DMS79 (cell line): ENCODE results near the gene SP140L.
"Not testable (repeated sequence)": the region's sequence is repeated elsewhere in the genome, so short reads cannot be mapped to it uniquely, and the experiment has no call there.

Source experiments
- DNase-seq: peaks from one replicate; lab custom pipeline; 2025; lab: John Stamatoyannopoulos, UW

Gene SP140L

DNA sequence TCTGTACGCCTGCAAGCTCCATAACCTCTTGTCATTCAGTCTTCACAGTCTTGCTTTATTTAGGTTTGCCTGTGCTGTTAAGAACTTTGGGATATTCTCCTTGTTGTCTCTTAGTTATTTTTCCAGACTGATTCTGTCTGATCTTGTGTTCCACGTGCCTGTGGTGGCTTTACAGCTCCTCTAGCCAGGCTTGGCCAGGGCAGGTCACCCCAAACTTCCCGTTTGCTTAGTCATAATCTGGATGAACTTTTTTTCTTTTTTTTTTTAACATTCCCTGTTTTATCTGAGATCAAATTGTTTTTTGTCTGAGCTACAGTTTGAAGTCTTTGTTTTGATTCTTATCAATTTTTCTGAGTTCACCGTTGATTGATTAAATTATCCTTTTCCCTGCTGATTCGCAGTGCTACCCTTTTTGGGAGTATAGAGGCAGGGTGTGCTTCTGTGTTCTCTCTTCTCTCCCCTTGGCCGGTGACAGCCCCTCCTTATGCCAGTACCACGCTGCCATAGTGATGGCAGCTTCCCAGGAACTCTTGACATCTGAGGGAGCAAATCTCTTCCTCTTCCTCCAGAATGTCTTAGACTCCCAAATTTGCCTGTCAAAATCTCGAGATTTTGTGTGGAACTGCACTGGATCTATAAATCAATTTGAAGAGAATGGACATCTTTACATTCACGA lies 91.5 kb downstream of the SP140L start:
- no peak for DNase-seq

DNA sequence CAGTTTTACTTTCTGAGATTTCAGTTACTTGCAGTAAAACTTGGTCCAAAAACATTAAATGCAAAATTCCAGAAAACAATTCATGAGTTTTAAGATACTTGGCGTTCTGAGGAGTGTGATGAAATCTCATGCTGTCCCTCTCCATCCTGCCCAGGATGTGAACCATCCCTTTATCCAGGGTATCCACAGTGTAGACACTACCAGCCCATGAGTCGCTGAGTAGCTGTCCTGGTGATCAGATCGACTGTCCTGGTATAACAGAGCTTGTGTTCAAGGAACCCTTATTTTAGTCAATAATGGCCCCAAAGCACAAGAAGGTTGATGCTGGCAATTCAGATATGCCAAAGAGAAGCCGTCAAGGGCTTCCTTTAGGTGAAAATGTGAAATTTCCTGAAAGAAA lies 92.2 kb downstream of the SP140L start:
- DNase-seq: no peak

DNA sequence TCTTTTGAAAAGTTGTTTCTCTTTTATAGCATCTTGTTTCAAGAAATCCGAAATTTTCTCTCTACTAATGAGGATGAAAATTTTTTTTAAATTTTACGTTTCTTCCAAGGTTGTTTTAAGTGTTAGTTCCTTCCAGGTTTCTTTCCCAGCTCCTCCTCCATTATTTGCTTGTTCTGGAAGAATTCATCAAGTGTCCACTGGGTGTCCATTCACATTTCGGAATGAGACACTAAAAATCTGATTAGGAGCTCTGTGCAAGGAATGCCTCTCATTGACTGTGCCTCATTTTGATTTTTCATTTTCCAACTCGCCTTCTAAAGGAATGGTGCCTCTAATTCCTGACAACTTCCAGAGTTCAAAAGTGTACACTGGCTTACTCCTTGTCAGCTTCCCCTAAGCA lies 95.2 kb downstream of the SP140L start:
- DNase-seq: no peak

DNA sequence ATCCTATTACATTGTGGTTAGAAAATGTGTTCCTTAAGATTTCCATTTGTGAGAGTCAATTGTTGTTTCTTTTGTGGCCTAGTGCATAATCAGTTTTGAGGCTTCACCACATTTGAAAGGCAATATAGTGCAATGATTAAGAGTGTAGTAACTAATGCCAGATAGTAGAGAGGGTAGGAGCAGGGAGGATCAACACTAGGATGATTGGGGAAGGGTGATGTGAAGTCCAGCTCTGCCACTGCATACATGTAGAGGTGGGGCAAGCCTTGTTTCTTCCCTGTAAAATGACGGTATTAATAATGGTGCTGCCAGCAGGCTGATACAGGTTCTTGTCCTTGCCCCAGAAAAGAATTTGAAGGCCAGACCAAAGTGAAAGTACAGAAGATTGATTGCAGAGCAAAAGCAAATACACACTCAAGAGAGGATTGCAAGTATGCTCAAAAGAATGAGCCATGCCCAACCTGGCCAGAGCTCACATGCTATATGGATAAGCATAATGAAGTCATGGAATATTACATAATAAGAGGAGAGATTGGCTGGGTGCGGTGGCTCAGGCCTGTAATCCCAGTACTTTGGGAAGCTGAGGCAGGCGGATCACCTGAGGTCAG lies 97.0 kb downstream of the SP140L start:
- no peak for DNase-seq

DNA sequence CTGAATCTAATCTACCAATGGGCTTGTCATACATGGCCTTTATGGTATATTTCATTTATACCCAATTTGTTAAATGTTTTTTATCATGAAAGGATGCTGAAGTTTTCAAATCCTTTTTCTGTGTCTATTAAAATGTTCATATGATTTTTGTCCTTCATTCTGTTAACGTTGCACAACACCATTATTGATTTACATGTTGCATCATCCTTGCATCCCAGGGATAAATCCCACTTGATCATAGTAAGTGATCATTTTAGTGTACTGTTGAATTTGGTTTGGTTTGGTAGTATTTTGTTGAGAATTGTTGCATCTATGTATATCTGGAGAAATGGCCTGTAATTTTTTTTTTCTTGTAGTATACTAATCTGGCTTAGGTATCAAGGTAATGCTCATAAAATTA lies 98.4 kb downstream of the SP140L start:
- no peak for DNase-seq

DNA sequence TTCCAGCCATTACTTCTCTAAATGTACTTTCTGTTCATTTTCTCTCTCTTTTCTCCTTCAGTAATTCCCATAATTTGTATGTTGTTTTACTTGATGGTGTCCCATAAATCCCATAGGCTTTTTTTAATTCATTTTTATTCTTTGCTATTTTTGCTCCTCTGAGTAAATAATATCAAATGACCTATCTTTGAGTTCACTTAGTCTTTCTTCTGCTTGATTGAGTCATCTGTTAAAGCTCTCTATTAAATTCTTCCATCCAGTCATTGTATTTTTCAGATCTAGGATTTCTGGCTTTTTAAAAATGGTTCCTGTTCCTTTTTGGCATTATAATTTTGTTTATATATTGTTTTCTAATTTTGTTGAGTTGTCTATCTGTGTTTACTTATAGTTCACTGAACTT lies 102.5 kb downstream of the SP140L start:
- DNase-seq: no peak

DNA sequence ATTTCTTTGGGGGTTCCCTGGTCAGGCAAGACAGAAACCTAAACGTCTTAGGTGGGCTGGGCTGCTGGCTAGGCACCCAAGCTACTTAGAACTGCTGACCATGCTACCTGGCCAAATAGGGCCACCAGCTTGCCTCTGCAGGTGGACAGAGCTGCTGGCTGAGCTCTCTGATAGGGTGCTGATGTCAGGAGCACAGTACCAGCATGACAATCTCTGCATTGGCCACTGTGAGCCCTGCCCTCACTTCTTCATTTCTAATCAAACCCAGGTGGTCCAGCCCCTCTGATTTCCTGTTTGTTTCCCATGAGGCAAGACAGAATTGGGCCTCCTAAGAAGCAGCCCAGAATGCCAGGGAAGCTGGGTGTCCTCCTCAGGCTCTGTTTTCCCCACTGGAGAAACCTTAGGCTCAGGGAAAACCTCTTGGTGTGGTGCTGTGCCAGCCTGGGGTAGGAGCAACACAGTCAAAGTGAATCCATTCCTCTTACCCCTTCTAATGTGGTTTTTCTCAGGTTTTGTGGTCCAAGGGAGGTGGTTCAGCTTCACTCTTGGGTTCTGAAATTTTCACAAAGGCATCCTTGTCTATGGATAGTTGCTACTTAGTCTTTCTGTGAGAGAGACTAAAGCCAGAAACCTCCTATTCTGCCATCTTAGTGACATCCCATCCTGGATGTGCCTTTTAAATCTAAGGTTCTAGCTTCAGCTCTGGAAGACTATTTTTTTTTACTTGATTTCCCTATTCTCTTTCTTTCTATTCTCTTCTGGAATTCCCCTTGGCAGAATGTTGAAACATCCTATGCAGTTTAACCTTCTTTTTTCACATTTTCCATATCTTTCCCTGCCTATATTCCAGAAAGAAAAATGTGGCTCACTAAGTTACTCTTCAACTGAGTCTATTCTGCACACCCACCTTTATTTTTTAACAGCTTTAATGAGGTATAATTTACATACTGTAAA lies 104.2 kb downstream of the SP140L start:
- no peak for DNase-seq

DNA sequence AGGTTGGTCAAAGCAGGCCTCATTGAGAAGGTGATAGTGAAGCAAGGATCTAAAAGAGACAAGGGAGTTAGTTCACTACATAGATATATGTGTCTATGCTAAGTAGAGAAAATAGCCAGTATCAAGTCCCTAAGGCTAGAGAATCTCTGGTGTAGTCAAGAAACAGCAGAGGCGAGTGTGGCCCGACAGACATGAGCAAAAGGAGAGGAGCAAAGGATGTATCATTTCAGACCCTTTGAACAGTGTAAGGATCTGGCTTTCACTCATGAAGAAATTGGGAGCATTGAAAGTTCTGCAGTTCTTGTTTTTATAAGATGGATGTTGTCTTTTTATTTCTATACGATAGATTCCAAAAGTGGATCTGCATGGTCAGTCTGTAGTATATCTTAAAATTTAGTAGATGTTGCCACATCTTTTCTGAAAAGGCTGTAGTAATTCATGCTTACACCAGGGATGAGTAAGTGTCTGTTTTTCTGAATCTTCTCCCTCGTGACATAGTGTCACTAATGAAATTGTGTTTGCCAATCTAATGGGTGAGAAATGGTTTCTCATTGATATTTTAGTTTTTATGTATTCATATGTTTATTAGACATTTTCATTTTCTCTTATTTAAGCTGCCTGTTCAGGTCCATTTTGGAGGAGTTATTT lies 107.8 kb downstream of the SP140L start:
- DNase-seq: no peak

DNA sequence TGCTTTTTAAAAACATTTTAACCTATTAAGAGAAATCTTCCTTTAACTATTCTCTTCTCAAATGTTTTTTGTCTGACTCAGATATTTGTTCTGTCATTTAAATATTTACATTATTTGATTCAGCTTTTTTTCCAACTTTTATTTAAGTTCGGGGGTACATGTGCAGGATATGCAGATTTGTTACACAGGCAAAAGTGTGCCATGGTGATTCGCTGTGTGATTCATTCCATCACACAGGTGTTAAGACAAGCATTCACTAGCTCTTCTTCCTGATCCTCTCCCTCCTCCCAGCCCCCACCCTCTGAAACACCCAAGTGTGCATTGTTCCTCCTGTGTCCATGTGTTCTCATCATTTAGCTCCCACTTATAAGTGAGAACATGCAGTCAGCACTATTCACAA lies 108.4 kb downstream of the SP140L start:
- DNase-seq: no peak

DNA sequence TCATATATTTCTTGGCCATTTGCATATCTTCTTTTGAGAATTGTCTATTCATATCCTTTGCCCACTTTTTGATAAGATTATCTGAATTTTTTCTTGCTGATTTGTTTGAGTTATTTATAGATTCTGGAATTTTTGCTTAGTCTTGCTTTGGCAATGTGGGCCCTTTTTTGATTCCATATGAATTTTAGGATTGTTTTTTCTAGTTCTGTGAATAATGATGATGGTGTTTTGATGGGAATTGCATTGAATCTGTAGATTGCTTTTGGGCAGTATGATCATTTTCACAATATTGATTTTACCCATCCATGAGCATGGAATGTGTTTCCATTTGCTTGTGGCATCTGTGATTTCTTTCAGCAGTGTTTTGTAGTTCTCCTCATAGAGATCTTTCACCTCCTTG lies 112.1 kb downstream of the SP140L start:
- DNase-seq: not testable (repeated sequence)

DNA sequence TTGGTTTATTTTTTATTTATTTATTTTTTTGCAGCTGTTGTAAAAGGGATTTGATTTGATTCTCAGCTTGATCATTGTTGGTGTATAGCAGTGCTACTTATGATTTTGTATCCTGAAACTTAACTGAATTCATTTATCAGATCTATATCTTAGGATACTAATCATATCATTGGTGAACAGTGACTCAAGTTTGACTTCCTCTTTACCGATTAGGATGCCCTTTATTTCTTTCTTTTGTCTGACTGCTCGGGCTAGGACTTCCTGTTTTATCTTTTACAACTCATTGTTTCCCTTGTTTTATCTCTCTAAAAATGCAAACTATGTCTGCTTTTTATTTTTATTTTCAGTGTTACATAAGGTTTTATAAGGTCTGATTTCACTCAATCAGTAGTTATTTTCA lies 112.6 kb downstream of the SP140L start:
- DNase-seq: no peak

DNA sequence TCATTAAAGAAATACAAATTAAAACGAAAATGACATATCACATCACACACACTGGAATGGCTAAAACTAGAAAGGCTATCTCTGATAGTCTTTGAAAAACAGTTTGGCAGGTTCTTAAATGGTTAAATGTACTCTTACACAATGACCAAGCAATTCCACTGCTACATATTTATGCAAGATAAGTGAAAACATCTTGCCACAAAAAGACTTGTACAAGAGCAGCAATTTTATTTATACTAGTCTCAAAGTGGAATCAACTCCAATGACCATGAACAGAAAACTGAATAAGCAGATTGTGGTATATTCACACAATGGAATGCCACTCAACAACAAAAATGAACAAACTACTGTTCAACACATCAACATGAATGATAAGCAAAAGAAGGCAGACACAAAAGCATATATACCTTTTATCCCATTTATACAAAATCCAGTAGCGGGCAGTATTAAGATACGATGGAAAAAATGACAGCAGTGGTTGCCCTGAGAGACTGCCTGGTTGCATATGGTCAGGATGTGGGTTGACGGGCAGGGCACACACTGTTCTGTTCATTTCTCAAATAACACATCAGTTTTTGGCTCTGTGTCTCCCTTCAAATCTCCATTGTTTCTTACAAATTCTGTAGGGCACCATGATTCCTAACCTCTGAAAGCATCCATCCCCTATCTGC lies 114.4 kb downstream of the SP140L start:
- DNase-seq: no peak

DNA sequence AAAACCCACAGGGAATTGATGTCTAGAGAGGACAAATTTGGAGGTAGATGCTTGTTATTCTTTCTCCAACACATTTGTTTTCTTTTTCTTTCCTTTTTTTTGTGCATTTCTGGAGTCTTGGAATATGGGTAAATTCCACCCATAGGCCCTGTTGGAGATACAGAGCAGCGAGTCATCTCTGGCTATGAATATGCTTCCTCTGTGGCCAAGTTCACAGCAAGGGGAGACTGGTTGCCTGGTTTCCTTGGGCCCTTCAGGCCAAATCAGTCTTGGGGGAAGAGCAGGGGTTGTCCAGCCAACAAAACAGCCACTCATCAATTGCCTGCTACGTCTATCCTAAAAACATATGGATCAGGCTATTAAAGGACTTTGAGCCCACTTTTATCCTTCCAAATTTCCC lies 116.5 kb downstream of the SP140L start:
- no peak for DNase-seq

DNA sequence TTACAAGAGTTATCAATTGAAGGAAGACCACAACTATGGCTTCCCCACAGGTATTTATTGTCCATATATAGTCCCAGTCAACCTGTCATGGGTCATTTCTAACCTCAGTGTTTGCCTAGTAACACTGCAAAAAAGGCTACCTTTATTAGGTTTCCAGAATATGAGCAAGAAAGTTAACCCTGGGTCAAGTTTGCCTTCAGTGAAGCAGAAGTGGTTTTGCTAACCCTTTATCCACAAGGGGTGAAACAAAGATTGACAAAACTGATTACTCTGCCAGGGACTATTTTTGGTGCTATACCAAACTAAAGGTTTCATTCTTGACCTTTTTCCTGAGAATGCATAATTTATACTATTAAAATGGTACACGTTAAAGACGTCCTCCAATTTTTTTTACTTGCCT lies 117.8 kb downstream of the SP140L start:
- no peak for DNase-seq

DNA sequence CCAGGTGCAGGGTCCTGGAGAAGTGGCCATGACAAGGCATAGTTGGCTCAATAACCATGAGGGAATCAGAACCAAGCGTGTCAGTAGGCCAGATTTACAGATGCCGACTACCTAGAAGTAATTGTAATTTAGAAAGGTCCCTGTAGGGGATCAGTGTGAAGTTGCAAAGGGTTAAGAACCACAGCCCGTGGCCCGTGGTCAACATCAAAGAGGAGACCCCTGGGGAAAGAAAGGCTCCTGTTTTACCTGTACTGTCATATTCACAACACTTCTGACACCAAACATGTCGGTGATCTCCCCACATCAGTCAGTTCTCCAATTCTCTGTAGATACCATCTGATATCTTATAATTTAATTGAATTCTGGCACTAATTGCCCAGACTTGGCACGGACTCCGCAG lies 120.0 kb downstream of the SP140L start:
- no peak for DNase-seq

DNA sequence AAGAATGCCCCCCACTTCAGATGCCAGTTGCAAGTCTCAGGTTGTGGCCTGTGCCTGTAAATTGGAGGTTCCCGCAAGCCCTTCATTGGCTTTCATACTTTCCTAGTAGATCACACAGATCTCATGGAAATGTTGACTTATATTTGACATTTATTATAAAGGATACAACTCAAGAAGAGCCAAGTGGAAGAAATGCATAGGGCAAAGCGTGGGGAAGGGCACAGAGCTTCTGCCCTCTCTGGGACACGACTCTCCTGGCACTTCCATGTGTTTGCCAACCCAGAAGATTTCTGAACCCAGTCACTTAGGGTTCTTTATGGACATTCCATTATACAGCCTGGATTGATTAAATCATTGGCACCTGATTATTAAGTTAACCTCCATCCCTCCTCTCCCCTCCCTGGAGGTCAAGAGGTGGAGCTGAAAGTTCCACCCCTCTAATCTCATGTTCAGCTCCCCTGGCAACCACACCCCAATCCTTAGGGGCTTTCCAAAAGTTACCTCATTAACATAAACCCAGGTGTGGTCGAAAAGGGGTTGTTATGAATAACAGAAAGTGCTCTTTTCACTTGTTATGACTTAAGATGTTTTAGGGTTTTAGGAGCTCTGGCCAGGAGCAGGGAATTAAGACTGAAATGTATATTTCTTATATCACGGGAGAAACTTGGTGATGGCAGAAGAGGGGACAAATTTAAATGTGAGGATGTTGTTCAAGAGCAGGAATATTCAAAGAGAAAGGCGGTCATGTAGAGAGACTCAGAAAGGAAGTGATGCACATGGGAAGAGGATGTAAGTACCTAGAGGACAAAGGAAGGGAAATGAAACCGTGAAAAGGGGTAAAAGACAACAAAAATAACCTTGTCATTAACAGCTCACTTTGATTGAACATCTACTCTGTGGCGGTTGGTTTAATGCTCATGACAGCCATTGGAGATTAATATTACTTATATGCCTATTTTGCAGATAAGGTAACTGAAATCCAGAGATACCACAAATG lies 120.8 kb downstream of the SP140L start:
- no peak for DNase-seq

DNA sequence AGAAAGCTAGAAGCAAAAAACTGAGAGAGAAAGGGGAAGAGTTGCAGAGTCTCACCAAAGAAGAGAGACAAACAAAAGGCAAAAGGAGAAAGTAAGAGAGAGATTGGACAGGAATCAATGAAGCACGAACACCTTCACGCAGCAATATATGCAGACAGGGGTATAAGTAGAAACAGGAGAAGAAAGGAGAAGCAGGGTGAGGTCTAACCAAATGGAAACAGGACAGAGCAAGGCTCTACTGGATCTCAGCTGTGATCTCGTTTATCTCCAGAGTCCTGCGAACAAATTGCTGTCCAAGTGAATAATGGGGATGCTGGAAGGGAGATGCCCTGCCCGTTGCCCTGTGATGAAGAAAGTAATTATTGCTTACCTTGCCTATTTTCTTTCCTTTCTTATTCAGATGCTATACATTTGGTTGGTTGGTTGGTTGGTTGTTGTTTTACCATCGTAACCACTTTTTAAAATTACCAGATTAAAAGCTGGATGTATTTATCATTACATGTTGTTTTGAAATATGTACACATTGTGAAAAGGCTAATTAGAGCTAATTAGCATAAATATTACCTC lies 123.0 kb downstream of the SP140L start:
- DNase-seq: no peak

DNA sequence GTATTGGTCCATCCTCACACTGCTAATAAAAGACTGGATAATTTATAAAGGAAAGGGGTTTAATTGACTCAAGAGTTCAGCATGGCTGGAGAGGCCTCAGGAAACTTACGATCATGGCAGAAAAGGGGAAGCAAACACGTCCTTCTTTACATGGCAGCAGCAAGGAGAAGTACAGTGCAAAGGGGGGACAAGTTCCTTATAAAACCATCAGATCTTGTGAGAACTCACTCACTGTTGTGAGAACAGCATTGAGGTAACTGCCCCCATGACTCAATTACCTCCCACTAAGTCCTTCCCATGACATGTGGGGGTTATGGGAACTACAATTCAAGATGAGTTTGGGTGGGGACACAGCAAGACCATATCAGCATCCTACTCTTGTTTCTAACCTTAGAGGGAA lies 126.0 kb downstream of the SP140L start:
- no peak for DNase-seq
